GM21360 (cell line): ENCODE data around the gene PCAT7.
"Not testable (repeated sequence)": the region's sequence is repeated elsewhere in the genome, so short reads cannot be mapped to it uniquely, and the experiment has no call there.

ENCODE experiments used
- ATAC-seq: cut with Tn5 transposase; IDR thresholded peaks from one replicate; pipeline ENCODE4 v1.9.1; 2021; ENCODE audit warnings: mild to moderate bottlenecking, moderate library complexity; ENCODE audit not compliant: unreplicated experiment

The PCAT7 gene

GRCh38 chr9:94560237-94560636 lies 5.4 kb downstream of the PCAT7 start:
- ATAC-seq: no peak

GRCh38 chr9:94563548-94563947 lies 8.7 kb downstream of the PCAT7 start:
- no peak for ATAC-seq

GRCh38 chr9:94564279-94564678 lies 9.4 kb downstream of the PCAT7 start:
- ATAC-seq: not testable (repeated sequence)

DNA sequence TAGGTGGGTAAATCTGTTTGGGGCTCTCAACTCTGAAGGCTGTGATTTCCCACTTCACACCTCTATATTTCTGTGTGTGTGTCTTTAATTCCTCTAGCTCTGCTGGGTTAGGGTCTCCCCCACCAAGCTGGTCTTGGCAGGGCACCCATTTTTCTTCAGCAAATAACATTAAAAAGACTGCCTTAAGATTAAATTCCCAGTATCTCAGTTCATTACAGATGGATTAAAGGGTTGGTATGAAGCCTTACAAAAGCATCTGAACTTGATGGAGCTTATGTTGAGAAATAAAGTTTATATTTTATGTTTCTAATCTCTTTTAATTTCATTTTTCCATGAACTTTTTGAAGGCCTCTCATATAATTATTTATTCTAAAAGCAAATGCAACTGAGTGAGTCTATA lies 11.7 kb downstream of the PCAT7 start:
- no peak for ATAC-seq

DNA sequence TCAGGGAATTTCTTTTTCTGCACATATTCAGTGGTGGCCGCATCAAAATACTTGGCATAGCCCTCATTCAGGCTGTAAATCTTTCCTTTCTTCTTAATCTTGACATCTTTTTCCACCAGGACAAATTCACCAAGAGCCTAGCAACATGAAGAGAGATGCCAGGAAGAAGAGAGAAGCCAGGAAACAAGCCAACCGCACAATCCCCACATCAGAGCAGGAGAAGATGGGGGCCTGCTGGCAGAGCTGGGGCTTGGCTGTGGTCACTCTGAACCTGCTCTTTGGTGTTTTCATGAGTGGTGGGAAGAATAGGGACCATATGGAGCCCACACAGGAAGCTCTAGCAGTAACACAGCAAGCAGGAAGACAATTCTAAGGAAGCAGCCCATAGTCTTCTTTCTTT lies 12.4 kb downstream of the PCAT7 start:
- no peak for ATAC-seq

DNA sequence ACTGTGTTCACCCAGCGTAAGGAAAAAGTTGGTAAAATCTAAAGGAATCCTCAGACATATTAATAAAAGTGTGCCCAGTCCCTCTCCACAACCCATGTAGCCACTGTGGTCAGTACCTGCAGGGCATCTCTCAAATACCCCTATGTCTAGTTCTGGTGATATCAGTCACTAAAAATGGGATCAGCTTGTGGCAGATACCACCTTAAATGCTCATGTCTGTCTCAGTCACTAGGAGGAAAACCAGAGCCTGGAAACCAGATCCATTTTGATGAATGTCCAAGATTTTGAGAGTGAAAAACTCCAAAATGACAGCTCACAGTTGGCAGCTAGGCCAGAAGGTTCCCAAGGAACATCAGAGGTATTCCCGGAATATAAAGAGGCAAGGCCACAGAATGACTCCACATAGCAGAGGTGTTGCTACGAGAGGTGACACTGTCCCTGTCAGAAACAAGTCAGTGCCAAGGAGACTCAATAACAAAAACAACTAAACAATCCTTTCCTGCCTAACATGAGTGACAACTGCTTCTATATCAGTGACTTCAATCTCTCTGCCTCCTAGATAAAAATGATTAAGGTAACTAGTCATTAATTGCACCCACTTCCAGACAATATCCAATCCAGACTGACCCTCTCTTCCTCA lies 13.5 kb downstream of the PCAT7 start:
- no peak for ATAC-seq

- no peak for ATAC-seq
These were observed 14.3 kb downstream of the PCAT7 start for GRCh38 chr9:94568972-94569712.

- ATAC-seq: no peak
These were observed 21.2 kb downstream of the PCAT7 start for GRCh38 chr9:94576131-94576530.

DNA sequence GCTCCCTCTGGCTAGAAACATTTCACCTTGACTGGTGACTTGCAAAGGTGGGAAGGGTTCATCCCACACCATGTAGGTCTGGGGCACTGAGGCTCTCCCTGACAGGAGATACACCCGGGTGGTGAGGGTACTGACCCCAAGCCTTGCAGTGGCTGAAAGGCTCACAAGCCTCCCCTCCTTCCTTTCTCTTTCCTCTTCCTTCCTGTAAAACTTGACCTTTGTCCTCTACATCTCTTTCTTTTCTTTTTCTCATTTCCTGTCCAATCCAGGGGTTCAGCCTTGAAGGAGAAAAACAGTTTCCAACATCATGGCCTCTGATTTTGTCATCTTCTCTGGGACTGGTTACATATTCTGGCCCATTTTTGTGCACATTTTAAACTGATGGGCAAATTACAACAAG lies 22.2 kb downstream of the PCAT7 start:
- no peak for ATAC-seq

DNA sequence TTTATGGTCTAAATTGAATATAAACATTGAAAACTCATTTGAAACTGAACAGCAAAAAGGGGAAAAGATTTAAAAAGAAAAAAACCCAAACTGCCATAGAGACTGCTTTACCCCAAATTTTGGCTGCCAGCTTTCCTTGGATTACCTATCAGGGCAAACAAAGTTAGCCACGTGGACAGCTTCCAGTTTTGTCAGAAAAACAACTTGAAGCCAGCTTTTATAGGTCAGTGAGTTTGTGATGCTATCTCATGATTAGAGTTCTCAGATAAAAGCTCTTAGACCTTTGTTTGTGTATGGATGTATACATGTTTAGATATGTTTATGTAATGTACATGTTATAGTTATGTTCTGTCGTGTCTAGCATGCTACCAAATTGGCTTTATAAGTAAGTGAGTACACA lies 22.7 kb downstream of the PCAT7 start:
- no peak for ATAC-seq

DNA sequence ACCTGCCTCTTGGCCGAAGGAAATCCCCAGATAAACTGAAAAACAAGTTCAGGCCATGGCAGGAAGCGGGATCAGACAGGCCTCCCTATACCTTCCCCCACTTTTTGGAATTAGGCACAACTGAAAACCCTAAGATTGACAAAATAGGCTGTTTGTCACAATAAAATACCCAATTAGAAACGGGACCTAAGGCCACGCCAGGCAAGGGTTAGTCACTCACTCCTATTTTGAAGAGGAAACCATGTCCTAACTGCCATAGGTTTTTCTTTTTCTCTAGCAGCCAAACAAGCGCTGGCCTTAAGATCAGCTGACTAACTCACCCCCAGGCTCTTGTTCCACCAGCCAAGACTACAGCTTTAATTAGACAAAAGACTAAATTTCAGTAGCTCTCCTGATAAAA lies 26.8 kb downstream of the PCAT7 start:
- ATAC-seq: no peak

- no peak for ATAC-seq
These were observed 29.7 kb downstream of the PCAT7 start for GRCh38 chr9:94584555-94584954.

DNA sequence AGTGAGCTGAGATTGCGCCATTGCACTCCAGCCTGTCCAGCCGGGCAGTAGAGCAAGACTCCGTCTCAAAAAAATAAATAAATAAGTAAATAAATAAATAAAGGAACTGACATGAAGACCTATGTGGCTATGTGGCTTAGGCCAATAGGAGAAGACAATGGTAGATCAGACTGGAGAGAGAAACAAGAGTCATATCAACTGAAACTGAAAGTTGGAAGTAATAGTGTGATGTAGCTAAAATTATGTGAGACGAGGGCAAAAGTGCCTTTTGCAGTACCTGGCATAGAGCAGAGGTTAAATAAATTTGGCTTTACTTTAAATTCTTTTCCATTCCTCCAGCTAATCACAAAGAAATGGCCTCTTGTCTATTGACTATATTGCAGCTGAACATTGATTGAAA lies 31.4 kb downstream of the PCAT7 start:
- no peak for ATAC-seq

GRCh38 chr9:94586814-94587213 lies 31.9 kb downstream of the PCAT7 start:
- ATAC-seq: no peak

- no peak for ATAC-seq
These were observed 33.8 kb downstream of the PCAT7 start for GRCh38 chr9:94588681-94589080.

DNA sequence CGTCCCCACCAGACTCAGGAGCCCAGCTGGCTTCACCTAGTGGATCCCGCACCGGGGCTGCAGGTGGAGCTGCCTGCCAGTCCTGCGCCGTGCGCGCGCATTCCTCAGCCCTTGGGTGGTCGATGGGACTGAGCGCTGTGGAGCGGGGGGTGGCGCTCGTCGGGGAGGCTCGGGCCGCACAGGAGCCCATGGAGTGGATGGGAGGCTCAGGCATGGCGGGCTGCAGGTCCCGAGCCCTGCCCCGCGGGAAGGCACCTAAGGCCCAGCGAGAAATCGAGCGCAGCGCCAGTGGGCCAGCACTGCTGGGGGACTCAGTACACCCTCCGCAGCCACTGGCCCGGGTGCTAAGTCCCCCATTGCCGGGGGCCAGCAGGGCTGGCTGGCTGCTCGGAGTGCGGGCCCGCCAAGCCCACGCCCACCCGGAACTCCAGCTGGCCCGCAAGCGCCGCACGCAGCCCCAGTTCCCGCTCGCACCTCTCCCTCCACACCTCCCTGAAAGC lies 36.2 kb downstream of the PCAT7 start:
- not testable (repeated sequence) for ATAC-seq

DNA sequence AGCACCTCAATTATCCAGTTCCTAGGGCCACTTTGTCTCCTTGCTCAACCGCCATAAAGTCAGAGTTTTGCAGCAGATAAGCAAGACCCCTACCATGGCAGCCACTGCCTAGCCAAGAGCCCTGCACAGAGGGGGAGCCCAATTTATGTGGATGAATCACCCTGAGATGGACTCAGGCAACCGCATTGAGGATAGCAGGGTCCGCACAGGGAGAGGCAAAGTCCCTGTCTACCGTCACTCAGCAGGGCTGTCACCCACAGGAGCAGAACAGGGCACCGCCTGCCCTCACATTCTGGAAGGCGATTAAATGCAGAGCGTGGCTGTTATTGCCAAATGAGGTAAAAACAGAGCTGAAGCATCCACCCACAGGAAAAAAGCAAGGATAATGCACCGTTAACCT lies 37.0 kb downstream of the PCAT7 start:
- ATAC-seq: no peak

GRCh38 chr9:94592683-94593082 lies 37.8 kb downstream of the PCAT7 start:
- ATAC-seq: not testable (repeated sequence)

- no peak for ATAC-seq
These were observed 38.8 kb downstream of the PCAT7 start, which contains the start of gene FBP2 for GRCh38 chr9:94593459-94594345. TSS of gene FBP2 (minus strand) at chr9:94593824. CDS start at chr9:94593726, 98 bp downstream.

GRCh38 chr9:94599102-94599501 lies 44.2 kb downstream of the PCAT7 start:
- no peak for ATAC-seq

- ATAC-seq: no peak
These were observed 45.4 kb downstream of the PCAT7 start for GRCh38 chr9:94600258-94600657.
